Prostate gland (tissue), 2 donors: ENCODE results near the gene GRAP2. TPM values are rescaled to one million over a fixed set of nuclear protein-coding genes. Genes with fewer than 3 reads are reported as not detected.
A peak's percentile ranks its signal among the peaks of the same experiment; 100 is the strongest.

Source experiments
- DNase-seq: peaks from one replicate; pipeline ENCODE4 v3.0.0-alpha.2; 2019; ENCODE audit warnings: low spot score
- H3K27ac ChIP-seq, 2 donors: fragments of 200-600 bp; sonication (generic); 2 replicates each; pipeline ENCODE4 v1.5.1; 2017 to 2019
- H3K27me3 ChIP-seq: fragments of 200-600 bp; sonication (generic); replicated peaks from 2 replicates; pipeline ENCODE4 v1.5.1; 2019; ENCODE audit not compliant: insufficient read depth
- H3K36me3 ChIP-seq, 2 donors: fragments of 200-600 bp; sonication (generic); 1 replicate in 1 of 2; 2 replicates in 1 of 2; pipeline versions ENCODE4 v1.5.1 to v1.8.1; 2017 to 2019
- H3K4me1 ChIP-seq: fragments of 200-600 bp; sonication (generic); replicated peaks from 2 replicates; pipeline ENCODE4 v1.5.1; 2019
- H3K4me3 ChIP-seq, 2 donors: fragments of 200-600 bp; sonication (generic); 2 replicates each; pipeline ENCODE4 v1.5.1; 2017 to 2019
- H3K9me3 ChIP-seq: fragments of 200-600 bp; sonication (generic); 2 replicates; pipeline ENCODE4 v1.5.1; 2017
- POLR2A ChIP-seq: fragments of 450-650 bp; IDR thresholded peaks from one replicate; pipeline ENCODE4 v1.6.1; 2016; ENCODE audit warnings: antibody characterized with exemption, mild to moderate bottlenecking
- POLR2AphosphoS5 ChIP-seq: sonication (generic); formaldehyde crosslinking; IDR thresholded peaks from one replicate; pipeline ENCODE4 v1.6.1; 2017; ENCODE audit warnings: antibody characterized with exemption
- WGBS: methylation state at CpG from one replicate; pipeline ENCODE4 v1.1.5; 2018; 5-methylcytosine and 5-hydroxymethylcytosine counted together
- intact Hi-C: fragments of 100-400 bp; cut with DNase I; formaldehyde crosslinking; loops from one replicate; pipeline ENCODE4 v1.14.2; 2022
- total RNA-seq, 2 donors: library from RNA; depleted of rRNA; stranded (reverse); fragments of >200 nt; gene quantifications; one replicate each; pipeline ENCODE4 v1.1.0, GENCODE V29; 2016
- TF ChIP-seq, protein P1 (sequence below), 4 experiments: fragments of 200-600 bp in 2 of 4; fragments of 450-650 bp in 2 of 4; sonication (generic) in 2 of 4; IDR thresholded peaks; 1 replicate in 3 of 4; 2 replicates in 1 of 4; pipeline ENCODE4 v1.5.1; 2016 to 2019; ENCODE audit warnings: antibody characterized with exemption in 4 of 4, mild to moderate bottlenecking in 2 of 4, moderate library complexity in 2 of 4

GRAP2 gene
- total RNA-seq, 2 donors from 2014 or later: 0.91 to 2.2 TPM

DNA sequence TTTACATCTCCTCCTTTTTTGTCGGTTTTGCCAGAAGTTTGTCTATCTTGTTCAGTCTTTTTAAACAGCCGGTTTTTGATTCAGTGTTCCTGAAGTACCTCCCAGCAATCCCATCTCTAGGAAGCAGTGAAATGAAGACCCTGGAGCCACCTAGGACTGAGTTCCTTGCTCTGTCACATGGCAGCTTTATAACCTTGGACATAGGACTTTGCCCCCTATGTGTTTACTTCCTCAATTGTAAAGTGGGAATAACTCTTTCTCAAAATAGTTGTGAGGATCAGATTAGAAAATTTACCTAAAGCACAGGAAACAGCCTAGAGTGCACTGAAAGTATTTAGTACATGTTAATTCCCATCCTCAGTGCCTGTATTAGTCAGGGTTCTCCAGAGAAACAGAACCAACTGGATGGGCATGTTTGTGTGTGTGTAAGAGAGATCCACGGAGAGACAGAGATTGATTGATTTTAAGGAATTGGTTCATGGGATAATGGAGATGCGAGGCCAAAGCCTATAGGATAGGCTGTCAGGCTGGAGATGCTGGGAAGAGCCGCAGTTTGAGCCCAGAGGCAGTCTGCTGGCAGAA lies 113.9 kb downstream of the GRAP2 start:
- H3K27me3 ChIP-seq: no peaks in the 10 kb centered on the region
- WGBS: 48% methylated on average over 5 of the region's 5 CpGs
- peak; percentile 53 for DNase-seq
- no peaks in the 10 kb centered on the region for H3K36me3 ChIP-seq
- no peaks in the 10 kb centered on the region for H3K9me3 ChIP-seq
- peak overlapping the region; percentile 64 to 67 for H3K27ac ChIP-seq
- H3K4me3 ChIP-seq: no peak overlapping the region
- TF ChIP-seq, protein P1, sequence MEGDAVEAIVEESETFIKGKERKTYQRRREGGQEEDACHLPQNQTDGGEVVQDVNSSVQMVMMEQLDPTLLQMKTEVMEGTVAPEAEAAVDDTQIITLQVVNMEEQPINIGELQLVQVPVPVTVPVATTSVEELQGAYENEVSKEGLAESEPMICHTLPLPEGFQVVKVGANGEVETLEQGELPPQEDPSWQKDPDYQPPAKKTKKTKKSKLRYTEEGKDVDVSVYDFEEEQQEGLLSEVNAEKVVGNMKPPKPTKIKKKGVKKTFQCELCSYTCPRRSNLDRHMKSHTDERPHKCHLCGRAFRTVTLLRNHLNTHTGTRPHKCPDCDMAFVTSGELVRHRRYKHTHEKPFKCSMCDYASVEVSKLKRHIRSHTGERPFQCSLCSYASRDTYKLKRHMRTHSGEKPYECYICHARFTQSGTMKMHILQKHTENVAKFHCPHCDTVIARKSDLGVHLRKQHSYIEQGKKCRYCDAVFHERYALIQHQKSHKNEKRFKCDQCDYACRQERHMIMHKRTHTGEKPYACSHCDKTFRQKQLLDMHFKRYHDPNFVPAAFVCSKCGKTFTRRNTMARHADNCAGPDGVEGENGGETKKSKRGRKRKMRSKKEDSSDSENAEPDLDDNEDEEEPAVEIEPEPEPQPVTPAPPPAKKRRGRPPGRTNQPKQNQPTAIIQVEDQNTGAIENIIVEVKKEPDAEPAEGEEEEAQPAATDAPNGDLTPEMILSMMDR (IDR thresholded peaks at IDR 0.05): no peak
- no peak for TF ChIP-seq POLR2AphosphoS5
- TF ChIP-seq POLR2A: no peak
- peaks cover 16% of the 10 kb centered on the region for H3K4me1 ChIP-seq
- intact Hi-C loops: no loop called here

DNA sequence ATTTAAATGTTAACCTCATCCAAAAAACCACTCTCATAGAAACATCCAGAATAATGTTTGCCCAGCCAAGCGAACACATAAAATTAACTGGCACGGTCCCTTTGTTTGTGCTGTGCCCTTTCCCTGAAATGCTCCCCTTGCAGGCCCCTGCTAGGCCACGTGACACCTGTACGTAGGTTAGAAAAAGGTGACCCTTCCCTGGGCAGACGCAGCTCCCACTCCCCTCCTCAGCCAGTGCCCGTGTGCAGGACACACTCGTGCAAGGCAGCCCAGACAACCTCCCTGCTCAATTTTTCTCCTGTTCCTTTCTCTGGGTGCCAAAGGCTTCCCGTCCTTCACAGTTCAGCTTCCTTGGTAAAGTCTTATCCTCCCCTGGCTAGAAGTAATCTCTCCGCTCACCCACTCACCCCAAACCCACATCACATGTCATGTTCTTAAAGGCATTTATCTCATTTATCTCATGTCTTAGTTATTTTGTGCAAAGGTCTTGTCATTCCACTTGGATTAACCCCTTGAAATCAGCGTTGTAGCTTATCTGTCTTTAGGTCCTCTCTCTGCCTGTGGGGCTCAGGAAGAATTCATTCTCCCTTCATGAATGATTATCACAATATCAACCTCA lies 114.6 kb downstream of the GRAP2 start:
- no peaks in the 10 kb centered on the region for H3K36me3 ChIP-seq
- intact Hi-C loops: no loop called here
- no peaks in the 10 kb centered on the region for H3K9me3 ChIP-seq
- H3K4me3 ChIP-seq: no peak overlapping the region
- no peak for TF ChIP-seq POLR2AphosphoS5
- TF ChIP-seq, protein P1 (IDR thresholded peaks at IDR 0.05): no peak
- TF ChIP-seq POLR2A: no peak
- H3K27me3 ChIP-seq: no peaks in the 10 kb centered on the region
- 53% methylated on average over 10 of the region's 10 CpGs for WGBS
- DNase-seq: no peak
- peak overlapping the region; percentile 64 to 67 for H3K27ac ChIP-seq
- peaks cover 15% of the 10 kb centered on the region for H3K4me1 ChIP-seq

DNA sequence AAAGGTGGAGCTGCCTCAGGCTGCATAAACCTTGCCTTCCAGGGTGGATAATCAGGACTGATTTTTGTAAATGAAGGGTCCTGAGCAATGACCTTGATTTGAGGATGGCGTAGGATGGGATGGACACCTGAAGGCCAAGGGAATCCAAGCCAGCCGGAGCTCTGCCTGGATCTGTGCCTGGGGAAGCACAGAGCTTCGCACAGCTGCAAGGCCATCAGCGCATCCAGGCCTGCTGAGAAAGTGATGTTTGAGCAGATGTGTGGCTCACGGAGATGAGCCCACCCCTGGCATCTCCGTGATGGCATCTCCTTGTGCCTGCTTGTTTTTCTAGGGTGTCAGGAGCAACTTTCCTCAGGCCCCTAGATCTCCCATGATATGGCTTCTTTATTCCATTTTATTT lies 117.2 kb downstream of the GRAP2 start:
- Histone ChIP-seq H3K4me1 (peaks cover 21% of the 10 kb centered on the region), H3K4me3 (no peak overlapping the region), H3K36me3 (peaks cover 0 to 4% of the 10 kb centered on the region in 2 donors), H3K27ac (no peak overlapping the region), H3K27me3 (no peaks in the 10 kb centered on the region), H3K9me3 (no peaks in the 10 kb centered on the region)
- DNase-seq: no peak
- WGBS: 96% methylated on average over 6 of the region's 6 CpGs
- intact Hi-C loops: no loop called here
- no peak for TF ChIP-seq POLR2AphosphoS5
- TF ChIP-seq POLR2A: no peak
- TF ChIP-seq, protein P1 (IDR thresholded peaks at IDR 0.05): no peak

DNA sequence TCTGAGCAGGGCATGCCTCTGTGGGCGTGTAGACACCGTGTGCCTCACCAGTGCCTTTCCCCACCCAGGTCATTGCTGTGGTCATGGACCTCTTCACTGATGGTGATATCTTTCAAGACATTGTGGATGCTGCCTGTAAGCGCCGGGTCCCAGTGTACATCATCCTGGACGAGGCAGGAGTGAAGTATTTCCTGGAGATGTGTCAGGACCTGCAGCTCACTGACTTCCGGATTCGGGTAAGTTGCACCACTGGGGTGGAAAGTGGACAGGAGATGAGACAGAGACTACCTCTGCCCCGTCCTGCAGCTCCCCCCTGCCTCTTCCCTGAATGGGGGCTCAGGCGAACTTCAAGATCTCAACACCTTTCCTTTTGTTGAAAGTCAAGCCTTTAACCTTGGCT lies 118.2 kb downstream of the GRAP2 start:
- no peak for DNase-seq
- Histone ChIP-seq H3K27ac (no peak overlapping the region), H3K4me1 (peaks cover 29% of the 10 kb centered on the region), H3K36me3 (peaks cover 0 to 4% of the 10 kb centered on the region in 2 donors), H3K27me3 (no peaks in the 10 kb centered on the region), H3K9me3 (no peaks in the 10 kb centered on the region), H3K4me3 (no peak overlapping the region)
- WGBS: 62% methylated on average over 9 of the region's 9 CpGs
- intact Hi-C loops: no loop called here
- TF ChIP-seq POLR2AphosphoS5 (no peak), POLR2A (no peak)
- TF ChIP-seq, protein P1 (IDR thresholded peaks at IDR 0.05): no peak

DNA sequence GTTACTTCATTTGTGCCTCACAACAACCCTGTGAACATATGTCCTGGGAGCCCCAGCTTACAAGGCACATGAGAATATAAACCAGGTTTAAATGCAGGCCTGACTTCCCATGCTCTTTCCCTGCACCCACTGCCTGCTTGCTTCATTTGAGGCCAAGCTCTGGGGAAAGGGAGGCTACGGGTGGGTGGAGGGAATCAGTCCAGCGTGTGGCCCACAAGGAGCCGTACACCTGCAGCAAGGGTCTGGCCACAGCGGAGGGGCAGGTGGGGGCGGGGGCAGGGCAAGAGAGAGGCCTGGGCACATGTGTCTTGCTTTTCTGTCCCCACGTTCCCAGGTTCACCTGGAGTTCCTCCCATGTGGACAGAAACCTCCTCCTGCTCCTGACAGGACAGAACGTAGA lies 120.1 kb downstream of the GRAP2 start:
- Histone ChIP-seq H3K27me3 (no peaks in the 10 kb centered on the region), H3K4me3 (no peak overlapping the region), H3K27ac (no peak overlapping the region), H3K9me3 (no peaks in the 10 kb centered on the region), H3K36me3 (peaks cover 0 to 4% of the 10 kb centered on the region in 2 donors), H3K4me1 (peaks cover 17% of the 10 kb centered on the region)
- 83% methylated on average over 7 of the region's 7 CpGs for WGBS
- TF ChIP-seq POLR2AphosphoS5: no peak
- TF ChIP-seq, protein P1 (IDR thresholded peaks at IDR 0.05): no peak
- TF ChIP-seq POLR2A: no peak
- intact Hi-C loops: loop anchor here (5.0 kb wide), 3 partner anchors 399 to 484 kb away; no protein-coding TSS in a partner anchor
- no peak for DNase-seq
